Mesodermal cell (in vitro differentiated cells): ENCODE results near the gene FAIM2.

Source experiments
- H3K27ac ChIP-seq: 2 replicates; pipeline ENCODE4 v1.7.0; 2013; ENCODE audit warnings: mild to moderate bottlenecking, low read depth, low read length, moderate library complexity; ENCODE audit not compliant: severe bottlenecking
- H3K36me3 ChIP-seq: 2 replicates; pipeline ENCODE4 v1.7.1; 2013; ENCODE audit warnings: mild to moderate bottlenecking, low read length, moderate library complexity; ENCODE audit not compliant: control insufficient read depth, insufficient read depth
- H3K4me1 ChIP-seq: one replicate; pipeline ENCODE4 v1.7.1; 2013; ENCODE audit warnings: mild to moderate bottlenecking, low read length; ENCODE audit not compliant: insufficient read depth, control insufficient read depth, poor library complexity, severe bottlenecking
- H3K4me3 ChIP-seq: 2 replicates; pipeline ENCODE4 v1.7.0; 2013; ENCODE audit warnings: low read length, control low read depth, mild to moderate bottlenecking; ENCODE audit not compliant: insufficient read depth, poor library complexity, severe bottlenecking; ENCODE audit errors: extremely low read depth
- H3K9me3 ChIP-seq: 2 replicates; pipeline ENCODE4 v1.7.1; 2013; ENCODE audit warnings: mild to moderate bottlenecking, low read length, moderate library complexity; ENCODE audit not compliant: control insufficient read depth
- WGBS, 2 experiments: methylation state at CpG; one replicate each; pipeline ENCODE4 v1.1.5; 2013; ENCODE audit warnings: missing lambda C conversion rate in 2 of 2; ENCODE audit not compliant: insufficient coverage in 2 of 2; 5-methylcytosine and 5-hydroxymethylcytosine counted together

FAIM2 gene

GRCh38 chr12:49937639-49938300 is 34.1 kb upstream of the FAIM2 start:
- Histone ChIP-seq H3K36me3 (no peaks in the 10 kb centered on the region), H3K27ac (no peak overlapping the region), H3K9me3 (no peaks in the 10 kb centered on the region), H3K4me3 (no peak overlapping the region), H3K4me1 (peaks cover 3% of the 10 kb centered on the region)
- 75 to 88% methylated on average over 4 to 5 of the region's 8 CpGs for WGBS, 2 experiments

DNA sequence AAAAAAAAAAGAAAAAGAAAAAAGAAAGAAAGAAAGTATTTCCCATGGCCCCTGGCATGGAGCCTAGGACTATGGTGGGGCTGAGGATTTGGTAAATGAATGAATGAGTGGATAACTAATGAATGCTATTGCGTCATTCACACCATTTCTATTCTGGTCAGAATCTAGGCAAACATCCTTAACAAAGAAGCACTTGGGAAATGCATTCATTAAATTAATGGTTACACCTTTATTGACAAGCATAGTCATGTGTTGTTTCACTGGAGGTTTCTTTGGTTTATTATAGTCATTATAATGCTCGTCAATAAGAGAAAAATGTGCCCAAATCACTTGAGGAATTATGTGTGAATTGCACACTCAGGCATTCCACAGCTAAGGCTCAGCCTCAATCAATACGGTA is 33.2 kb upstream of the FAIM2 start:
- Histone ChIP-seq H3K4me1 (no peaks in the 10 kb centered on the region), H3K36me3 (no peaks in the 10 kb centered on the region), H3K27ac (no peak overlapping the region), H3K4me3 (no peak overlapping the region), H3K9me3 (no peaks in the 10 kb centered on the region)
- 75 to 100% methylated on average over 1 of the region's 3 CpGs for WGBS, 2 experiments

GRCh38 chr12:49934505-49934904 is 30.8 kb upstream of the FAIM2 start:
- Histone ChIP-seq H3K27ac (no peak overlapping the region), H3K4me3 (no peak overlapping the region), H3K4me1 (no peaks in the 10 kb centered on the region), H3K36me3 (no peaks in the 10 kb centered on the region), H3K9me3 (no peaks in the 10 kb centered on the region)
- WGBS, 2 experiments, result no CpG with 5 or more reads among the region's 3 CpGs

DNA sequence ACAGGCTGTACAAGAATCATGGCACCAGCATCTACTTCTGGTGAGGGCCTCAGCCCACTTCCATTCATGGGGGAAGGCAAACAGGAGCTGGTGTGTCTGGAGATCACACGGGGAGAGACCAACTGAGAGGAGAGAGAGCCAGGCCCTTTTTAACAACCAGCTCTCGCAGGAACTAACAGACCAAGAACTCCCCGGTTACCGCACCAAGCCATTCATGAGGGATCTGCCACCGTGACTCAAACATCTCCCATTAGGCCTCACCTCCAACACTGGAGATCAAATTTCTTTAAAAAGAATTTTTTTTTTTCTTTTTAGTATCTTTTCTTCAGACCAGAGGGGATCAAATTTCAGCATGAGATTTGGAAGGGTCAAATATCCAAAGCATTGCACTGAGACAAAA is 30.1 kb upstream of the FAIM2 start:
- Histone ChIP-seq H3K9me3 (no peaks in the 10 kb centered on the region), H3K4me3 (no peak overlapping the region), H3K36me3 (no peaks in the 10 kb centered on the region), H3K27ac (no peak overlapping the region), H3K4me1 (no peaks in the 10 kb centered on the region)
- 50 to 63% methylated on average over 2 to 4 of the region's 5 CpGs for WGBS, 2 experiments

DNA sequence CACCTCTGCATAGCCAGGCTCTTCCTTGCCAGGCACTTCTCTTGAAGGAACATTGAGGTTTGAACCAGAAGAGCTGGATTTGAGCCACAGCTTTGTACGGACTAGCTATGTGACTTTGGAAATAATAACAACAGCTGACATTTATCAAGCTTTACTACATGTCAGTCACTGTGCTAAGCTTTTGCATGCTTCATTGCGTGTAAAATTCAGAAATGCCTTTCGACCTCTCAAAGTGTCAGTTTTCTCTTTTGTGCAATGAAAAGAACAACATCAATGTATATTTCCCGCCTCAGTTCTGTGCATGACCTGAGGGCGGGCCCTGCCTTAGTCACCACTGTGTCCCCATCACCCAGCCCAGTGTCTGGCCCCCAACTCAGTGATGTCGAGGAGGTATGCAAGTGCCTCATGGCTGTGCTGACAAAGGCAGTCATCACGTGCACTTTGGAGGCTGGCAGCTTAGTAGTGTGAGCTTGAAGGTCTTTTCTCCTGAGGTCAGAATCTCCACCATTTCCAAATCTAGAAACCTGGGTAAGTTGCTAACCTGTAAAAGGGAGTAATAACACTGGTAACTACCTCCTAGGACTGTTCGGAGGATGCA is 28.9 kb upstream of the FAIM2 start:
- Histone ChIP-seq H3K36me3 (no peaks in the 10 kb centered on the region), H3K9me3 (no peaks in the 10 kb centered on the region), H3K4me3 (no peak overlapping the region), H3K27ac (no peak overlapping the region), H3K4me1 (no peaks in the 10 kb centered on the region)
- 89 to 94% methylated on average over 7 of the region's 8 CpGs for WGBS, 2 experiments

DNA sequence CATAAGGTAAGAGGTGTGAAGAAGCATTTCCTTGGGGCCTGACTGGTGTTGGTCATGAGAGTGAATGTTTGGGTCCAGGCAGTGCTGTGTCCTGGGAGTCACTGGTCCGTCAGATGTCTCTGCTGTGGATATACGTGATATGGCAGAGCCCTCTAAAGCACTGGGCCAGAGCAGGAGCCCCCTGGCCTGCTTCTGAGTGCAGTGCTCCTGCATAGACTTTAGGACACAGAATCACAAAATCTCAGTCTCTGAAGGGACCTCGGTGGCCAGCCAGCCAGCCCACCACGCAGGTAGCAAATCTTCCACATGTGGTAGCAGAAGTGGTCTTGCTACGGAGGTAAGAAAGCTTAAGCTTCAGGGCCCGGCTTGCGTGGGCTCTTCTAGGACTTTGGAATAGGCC is 28.3 kb upstream of the FAIM2 start:
- 75% methylated on average over 4 to 6 of the region's 7 CpGs for WGBS, 2 experiments
- no peaks in the 10 kb centered on the region for H3K4me1 ChIP-seq
- no peak overlapping the region for H3K27ac ChIP-seq
- H3K4me3 ChIP-seq, result no peak overlapping the region
- no peaks in the 10 kb centered on the region for H3K9me3 ChIP-seq
- H3K36me3 ChIP-seq, result no peaks in the 10 kb centered on the region

- H3K4me1 ChIP-seq, result no peaks in the 10 kb centered on the region
- no peak overlapping the region for H3K4me3 ChIP-seq
- no peaks in the 10 kb centered on the region for H3K9me3 ChIP-seq
- no peaks in the 10 kb centered on the region for H3K36me3 ChIP-seq
- H3K27ac ChIP-seq, result no peak overlapping the region
- 67% methylated on average over 1 of the region's 3 CpGs; no CpG with 5 or more reads in 1 of the 2 experiments for WGBS, 2 experiments
Observed at GRCh38 chr12:49930515-49931288, 27.0 kb upstream of the FAIM2 start.

DNA sequence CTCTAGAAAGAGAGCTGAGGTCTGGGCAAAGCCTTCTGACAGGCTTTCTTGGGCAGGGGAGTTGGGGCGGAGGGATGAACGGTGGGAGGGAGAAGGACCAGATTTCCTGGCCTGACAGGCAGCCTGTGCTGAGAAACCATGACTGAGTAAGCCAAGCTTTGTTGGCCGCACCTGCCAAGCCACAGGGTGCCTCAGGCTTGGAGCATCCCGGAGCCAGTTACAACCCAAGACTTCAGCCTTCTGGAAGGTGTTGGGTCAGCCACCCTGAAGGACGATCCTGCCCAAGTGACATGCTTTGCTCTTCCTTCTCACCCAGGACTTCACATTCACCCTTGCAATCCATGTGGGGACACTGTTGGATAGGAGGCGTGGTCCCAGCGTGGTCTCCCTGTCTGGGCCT is 25.9 kb upstream of the FAIM2 start:
- Histone ChIP-seq H3K4me3 (no peak overlapping the region), H3K4me1 (no peaks in the 10 kb centered on the region), H3K9me3 (no peaks in the 10 kb centered on the region), H3K27ac (no peak overlapping the region), H3K36me3 (no peaks in the 10 kb centered on the region)
- 87 to 88% methylated on average over 4 to 7 of the region's 7 CpGs for WGBS, 2 experiments

DNA sequence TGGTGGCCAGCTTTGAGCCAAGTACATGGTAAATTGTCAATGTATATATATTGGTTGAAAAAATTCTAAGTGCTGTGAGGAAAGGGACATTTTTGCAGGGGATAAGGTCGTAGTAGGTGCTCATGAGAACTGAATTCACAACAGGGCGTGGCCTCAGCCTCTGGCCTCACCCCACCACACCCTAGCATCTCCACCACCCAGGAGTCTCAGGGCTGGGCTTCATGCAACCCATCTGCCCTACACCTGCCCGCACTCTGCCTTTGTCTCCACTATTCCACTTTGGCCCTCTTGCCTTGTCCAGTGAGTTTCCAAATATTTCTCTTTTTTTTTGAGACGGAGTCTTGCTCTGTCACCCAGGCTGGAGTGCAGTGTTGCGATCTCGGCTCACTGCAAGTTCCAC is 24.8 kb upstream of the FAIM2 start:
- no peaks in the 10 kb centered on the region for H3K36me3 ChIP-seq
- H3K9me3 ChIP-seq, result no peaks in the 10 kb centered on the region
- H3K4me3 ChIP-seq, result no peak overlapping the region
- peaks cover 3% of the 10 kb centered on the region for H3K4me1 ChIP-seq
- WGBS, 2 experiments, result 86% methylated on average over 5 to 6 of the region's 6 CpGs
- no peak overlapping the region for H3K27ac ChIP-seq

- H3K9me3 ChIP-seq, result no peaks in the 10 kb centered on the region
- H3K27ac ChIP-seq, result no peak overlapping the region
- 98% methylated on average over 8 to 10 of the region's 11 CpGs for WGBS, 2 experiments
- H3K4me1 ChIP-seq, result peaks cover 8% of the 10 kb centered on the region
- no peaks in the 10 kb centered on the region for H3K36me3 ChIP-seq
- no peak overlapping the region for H3K4me3 ChIP-seq
Observed at GRCh38 chr12:49925433-49926204, 21.9 kb upstream of the FAIM2 start.
